Aorta (tissue), 5 donors: ENCODE data around the gene DARS1. TPM values are rescaled to one million over a fixed set of nuclear protein-coding genes. Genes with fewer than 3 reads are reported as not detected.

ENCODE experiments used
- ATAC-seq: fragments of 200-7000 bp; cut with Tn5 transposase; one replicate; pipeline ENCODE4 v1.9.1; 2022; ENCODE audit warnings: moderate library complexity; ENCODE audit not compliant: low FRiP score
- DNase-seq, 2 donors: peaks; one replicate each; pipeline ENCODE4 v3.0.0-alpha.2; 2020
- H3K27ac ChIP-seq, 2 donors: one replicate each; pipeline ENCODE4 v1.5.1; 2013; ENCODE audit warnings: low read length in 2 of 2, mild to moderate bottlenecking in 2 of 2, moderate library complexity in 2 of 2, control low read depth in 1 of 2, inconsistent platforms in 1 of 2, low read depth in 1 of 2
- H3K27me3 ChIP-seq, 2 donors: one replicate each; pipeline ENCODE4 v1.6.1; 2013; ENCODE audit warnings: control low read depth in 1 of 2, low read length in 1 of 2, mild to moderate bottlenecking in 1 of 2, moderate library complexity in 1 of 2; ENCODE audit not compliant: insufficient read depth in 2 of 2, control insufficient read depth in 1 of 2
- H3K36me3 ChIP-seq, 2 donors: one replicate each; pipeline ENCODE4 v1.6.1; 2013; ENCODE audit warnings: control low read depth in 1 of 2, low read length in 1 of 2, mild to moderate bottlenecking in 1 of 2; ENCODE audit not compliant: insufficient read depth in 2 of 2, control insufficient read depth in 1 of 2
- H3K4me1 ChIP-seq, 2 donors: one replicate each; pipeline ENCODE4 v1.6.1; 2013; ENCODE audit warnings: low read length in 2 of 2, control low read depth in 1 of 2, mild to moderate bottlenecking in 1 of 2, moderate library complexity in 1 of 2; ENCODE audit not compliant: insufficient read depth in 2 of 2, control insufficient read depth in 1 of 2
- H3K4me3 ChIP-seq, 2 donors: one replicate each; pipeline ENCODE4 v1.5.1; 2013; ENCODE audit warnings: low read length in 2 of 2, control low read depth in 1 of 2, mild to moderate bottlenecking in 1 of 2
- H3K9me3 ChIP-seq: one replicate; pipeline ENCODE4 v1.6.1; 2013; ENCODE audit warnings: mild to moderate bottlenecking, low read length; ENCODE audit not compliant: control insufficient read depth
- WGBS, 2 donors: extraction: QIAGEN DNeasy Blood & Tissue Kit; methylation state at CpG; one replicate each; pipeline ENCODE4 v1.1.7; 2013; 5-methylcytosine and 5-hydroxymethylcytosine counted together
- intact Hi-C, 2 donors: fragments of 100-400 bp; cut with DNase I; formaldehyde crosslinking; loops; one replicate each; pipeline versions ENCODE4 v1.14.2 to v1.15.0; 2022
- polyA plus RNA-seq, 2 donors: library from polyadenylated mRNA; stranded (reverse); fragments of 200-250 nt; gene quantifications; one replicate each; pipeline ENCODE4 v1.2.3, GENCODE V29; 2013
- total RNA-seq, 2 donors: library from RNA; stranded (reverse); fragmentation: NEBNext Ultra II Directional; extraction: Animal tissue kit (Norgen Biotek cat#: 25700); gene quantifications; one replicate each; pipeline ENCODE4 v1.2.1, GENCODE V29; 2021
- donor health status: healthy with polysubstance abuse.
- donor health status: Bipolar disorder and iron deficiency.
- donor health status: DM: no; HTN: no; CAD: no.
- donor health status: DM: no; HTN: no; CAD: no.
- donor health status: DM: yes; HTN: yes; CAD: no.

The DARS1 gene
- total and polyA plus RNA-seq, 4 donors: 42.8 to 67.7 (median 53.4) TPM

- no peak for DNase-seq
- Histone ChIP-seq H3K27me3 (no peaks in the 10 kb centered on the region), H3K4me1 (no peaks in the 10 kb centered on the region), H3K27ac (no peak overlapping the region), H3K4me3 (no peak overlapping the region), H3K9me3 (no peaks in the 10 kb centered on the region), H3K36me3 (no peaks in the 10 kb centered on the region)
- WGBS, 2 donors: 73 to 80% methylated on average over 8 of the region's 8 CpGs
- intact Hi-C loops: no loop called here
- no peak for ATAC-seq
Measured at GRCh38 chr2:136019825-136020224, 34.4 kb upstream of the DARS1 start.

DNA sequence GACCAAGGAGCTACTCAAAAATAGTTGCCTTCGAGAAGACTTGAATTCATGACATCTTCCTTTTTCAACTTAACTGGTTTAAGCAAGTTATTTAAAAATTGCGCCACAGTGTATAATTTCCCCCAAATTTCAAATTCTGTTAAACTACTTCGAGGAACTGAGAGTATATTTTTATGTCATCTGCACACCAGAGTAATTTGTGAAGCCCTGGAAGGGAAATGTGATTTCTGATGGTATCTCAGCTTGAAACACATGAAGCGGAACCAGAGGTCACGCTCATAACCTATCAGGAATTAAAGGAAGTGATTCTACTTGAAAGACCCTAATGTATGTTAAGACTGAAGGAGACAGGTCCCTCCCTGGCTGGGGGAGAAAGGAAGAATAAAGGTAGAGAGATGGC, 33.9 kb upstream of the DARS1 start:
- no peak overlapping the region for H3K27ac ChIP-seq
- H3K36me3 ChIP-seq: no peaks in the 10 kb centered on the region
- H3K4me3 ChIP-seq: no peak overlapping the region
- no peaks in the 10 kb centered on the region for H3K9me3 ChIP-seq
- 74 to 76% methylated on average over 5 of the region's 5 CpGs for WGBS, 2 donors
- H3K4me1 ChIP-seq: no peaks in the 10 kb centered on the region
- no peak for DNase-seq
- intact Hi-C loops: no loop called here
- H3K27me3 ChIP-seq: no peaks in the 10 kb centered on the region
- no peak for ATAC-seq

DNA sequence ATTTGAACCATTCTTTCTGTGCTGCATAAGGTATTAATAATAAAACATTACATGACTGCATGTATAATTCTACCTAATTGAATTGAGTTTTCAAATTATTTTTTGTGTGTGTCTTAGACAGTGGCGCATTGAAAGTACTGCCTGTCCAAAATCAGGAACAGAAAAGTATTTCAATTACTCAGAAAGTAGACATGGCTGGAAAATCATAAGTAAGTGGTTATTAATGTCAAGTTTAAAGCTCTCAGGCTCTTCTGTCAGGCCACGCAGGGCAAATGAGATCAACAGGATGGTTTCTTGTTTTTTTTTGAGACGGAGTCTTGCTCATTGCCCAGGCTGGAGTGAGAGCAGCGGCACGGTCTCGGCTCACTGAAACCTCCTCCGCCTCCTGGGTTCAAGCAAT, 32.4 kb upstream of the DARS1 start:
- ATAC-seq (no peak), DNase-seq (no peak)
- Histone ChIP-seq H3K4me1 (no peaks in the 10 kb centered on the region), H3K9me3 (no peaks in the 10 kb centered on the region), H3K27me3 (peaks cover 0 to under 1% of the 10 kb centered on the region in 2 donors), H3K27ac (no peak overlapping the region), H3K4me3 (no peak overlapping the region), H3K36me3 (no peaks in the 10 kb centered on the region)
- 94% methylated on average over 7 of the region's 7 CpGs for WGBS, 2 donors
- intact Hi-C loops: no loop called here

DNA sequence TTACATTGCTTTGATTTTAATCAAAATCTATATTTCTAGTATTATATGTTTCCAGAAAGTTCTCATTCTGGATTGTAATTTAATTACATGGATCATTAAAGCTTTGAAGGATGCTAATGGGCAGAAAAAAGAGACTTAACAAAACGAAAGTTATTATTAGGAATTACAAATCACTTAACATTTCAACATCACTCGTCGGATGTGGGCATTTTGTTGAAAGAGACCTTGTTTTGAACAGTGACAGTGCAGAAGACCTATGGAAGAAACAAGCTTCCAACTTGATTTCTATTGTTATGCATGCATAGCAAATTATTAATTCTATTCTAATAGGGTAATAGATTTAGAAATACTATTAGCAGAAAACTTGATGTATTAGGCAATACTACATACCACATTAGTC, 31.4 kb upstream of the DARS1 start:
- Histone ChIP-seq H3K9me3 (no peaks in the 10 kb centered on the region), H3K36me3 (no peaks in the 10 kb centered on the region), H3K4me1 (no peaks in the 10 kb centered on the region), H3K27me3 (peaks cover 0 to 2% of the 10 kb centered on the region in 2 donors), H3K27ac (no peak overlapping the region), H3K4me3 (no peak overlapping the region)
- WGBS, 2 donors: 77 to 87% methylated on average over 3 of the region's 3 CpGs
- intact Hi-C loops: no loop called here
- DNase-seq (no peak), ATAC-seq (no peak)

GRCh38 chr2:136016427-136016826, 31.0 kb upstream of the DARS1 start:
- intact Hi-C loops: no loop called here
- H3K36me3 ChIP-seq: no peaks in the 10 kb centered on the region
- H3K9me3 ChIP-seq: no peaks in the 10 kb centered on the region
- no peaks in the 10 kb centered on the region for H3K4me1 ChIP-seq
- H3K27ac ChIP-seq: no peak overlapping the region
- DNase-seq (no peak), ATAC-seq (no peak)
- H3K27me3 ChIP-seq: peaks cover 0 to 2% of the 10 kb centered on the region in 2 donors
- WGBS, 2 donors: 65% methylated on average over 2 of the region's 2 CpGs
- no peak overlapping the region for H3K4me3 ChIP-seq

- Histone ChIP-seq H3K27ac (no peak overlapping the region), H3K9me3 (no peaks in the 10 kb centered on the region), H3K4me3 (no peak overlapping the region), H3K36me3 (no peaks in the 10 kb centered on the region), H3K27me3 (peaks cover 0 to 2% of the 10 kb centered on the region in 2 donors), H3K4me1 (no peaks in the 10 kb centered on the region)
- no peak for DNase-seq
- intact Hi-C loops: no loop called here
- ATAC-seq: no peak
- WGBS, 2 donors: 64 to 76% methylated on average over 1 of the region's 1 CpG
Measured at GRCh38 chr2:136015699-136016098, 30.3 kb upstream of the DARS1 start.

GRCh38 chr2:136014411-136014810, 29.0 kb upstream of the DARS1 start:
- no peak overlapping the region for H3K27ac ChIP-seq
- H3K4me3 ChIP-seq: no peak overlapping the region
- ATAC-seq (no peak), DNase-seq (no peak)
- intact Hi-C loops: no loop called here
- peaks cover 0 to 2% of the 10 kb centered on the region in 2 donors for H3K27me3 ChIP-seq
- no peaks in the 10 kb centered on the region for H3K9me3 ChIP-seq
- no peaks in the 10 kb centered on the region for H3K4me1 ChIP-seq
- WGBS, 2 donors: 93 to 94% methylated on average over 2 of the region's 2 CpGs
- H3K36me3 ChIP-seq: no peaks in the 10 kb centered on the region

- ATAC-seq (no peak), DNase-seq (no peak)
- H3K36me3 ChIP-seq: no peaks in the 10 kb centered on the region
- H3K27me3 ChIP-seq: peaks cover 0 to 2% of the 10 kb centered on the region in 2 donors
- H3K4me3 ChIP-seq: no peak overlapping the region
- WGBS, 2 donors: 50 to 58% methylated on average over 4 of the region's 4 CpGs
- no peaks in the 10 kb centered on the region for H3K9me3 ChIP-seq
- H3K27ac ChIP-seq: no peak overlapping the region
- H3K4me1 ChIP-seq: no peaks in the 10 kb centered on the region
- intact Hi-C loops: no loop called here
Measured at GRCh38 chr2:136013955-136014354, 28.5 kb upstream of the DARS1 start.

GRCh38 chr2:136013136-136013685, 27.8 kb upstream of the DARS1 start:
- Histone ChIP-seq H3K9me3 (no peaks in the 10 kb centered on the region), H3K4me3 (no peak overlapping the region), H3K27me3 (peaks cover 0 to 2% of the 10 kb centered on the region in 2 donors), H3K4me1 (no peaks in the 10 kb centered on the region), H3K36me3 (no peaks in the 10 kb centered on the region), H3K27ac (no peak overlapping the region)
- DNase-seq (no peak), ATAC-seq (no peak)
- 82 to 90% methylated on average over 3 of the region's 3 CpGs for WGBS, 2 donors
- intact Hi-C loops: no loop called here
